B cell (primary cell): Measurements from ENCODE around the gene ABCC10. TPM values are rescaled to one million over a fixed set of nuclear protein-coding genes. Genes with fewer than 3 reads are reported as not detected.
A peak's percentile ranks its signal among the peaks of the same experiment; 100 is the strongest.

ENCODE experiments used
- ATAC-seq: fragments of 200-7000 bp; cut with Tn5 transposase; one replicate; pipeline ENCODE4 v1.10.0; 2021; ENCODE audit warnings: low read depth, mild to moderate bottlenecking, moderate number of reproducible peaks, moderate library complexity
- CTCF ChIA-PET: fragments of 350-600 bp; sonication (Branson Sonifier 250); formaldehyde crosslinking; loops from one replicate; lab custom pipeline; 2021; ENCODE audit warnings: antibody characterized with exemption, inconsistent platforms; lab: Charles Lee
- POLR2A ChIA-PET: fragments of 350-600 bp; sonication (Branson Sonifier 250); formaldehyde crosslinking; loops from one replicate; lab custom pipeline; 2021; ENCODE audit warnings: antibody characterized with exemption; lab: Charles Lee
- DNase-seq: peaks from one replicate; pipeline ENCODE4 v3.0.0; 2013
- H2AFZ ChIP-seq: 2 replicates; pipeline ENCODE4 v1.6.1; 2012; ENCODE audit warnings: mild to moderate bottlenecking, low read depth, low read length; ENCODE audit not compliant: insufficient read depth, poor library complexity, severe bottlenecking
- H3K27ac ChIP-seq, 2 donors: 1 replicate in 1 of 2; 2 replicates in 1 of 2; pipeline ENCODE4 v1.5.1; 2012 to 2013; ENCODE audit warnings: low read length in 2 of 2, mild to moderate bottlenecking in 2 of 2, moderate library complexity in 1 of 2
- H3K27me3 ChIP-seq, 4 experiments: fragments of 200-600 bp in 1 of 4; sonication (generic) in 1 of 4; replicated peaks in 1 of 4; 1 replicate in 2 of 4; 2 replicates in 2 of 4; pipeline versions ENCODE4 v1.6.1 to v1.7.0; 2013 to 2016; ENCODE audit warnings: low read length in 3 of 4, mild to moderate bottlenecking in 2 of 4, mixed read lengths in 1 of 4, moderate library complexity in 1 of 4; ENCODE audit not compliant: insufficient read depth in 4 of 4, control insufficient read depth in 3 of 4; ENCODE audit errors: control extremely low read depth in 1 of 4
- H3K36me3 ChIP-seq, 2 experiments: replicated peaks in 1 of 2; 1 replicate in 1 of 2; 2 replicates in 1 of 2; pipeline versions ENCODE4 v1.6.1 to v1.7.1; 2013; ENCODE audit warnings: low read length in 1 of 2; ENCODE audit not compliant: insufficient read depth in 2 of 2, control insufficient read depth in 1 of 2; ENCODE audit errors: control extremely low read depth in 1 of 2, extremely low read depth in 1 of 2
- H3K4me1 ChIP-seq, 2 donors: fragments of 200-600 bp in 1 of 2; sonication (generic) in 1 of 2; 1 replicate in 1 of 2; 2 replicates in 1 of 2; pipeline versions ENCODE4 v1.5.1 to v1.6.1; 2013 to 2017; ENCODE audit warnings: low read length in 2 of 2; ENCODE audit not compliant: control insufficient read depth in 2 of 2, insufficient read depth in 2 of 2
- H3K4me2 ChIP-seq: replicated peaks from 2 replicates; pipeline ENCODE3; 2012; ENCODE audit warnings: mild to moderate bottlenecking, low read depth, low read length; ENCODE audit not compliant: poor library complexity, severe bottlenecking
- H3K4me3 ChIP-seq, 5 experiments: fragments of 200-600 bp in 1 of 5; sonication (generic) in 1 of 5; 1 replicate in 3 of 5; 2 replicates in 2 of 5; pipeline versions ENCODE4 v1.5.1 to v1.7.0; 2011 to 2016; ENCODE audit warnings: low read length in 4 of 5, mild to moderate bottlenecking in 4 of 5, low read depth in 2 of 5, control low read depth in 1 of 5, moderate library complexity in 1 of 5; ENCODE audit not compliant: insufficient read depth in 1 of 5; ENCODE audit errors: control extremely low read depth in 1 of 5, extremely low read depth in 1 of 5
- H3K79me2 ChIP-seq: fragments of 200-600 bp; sonication (generic); one replicate; pipeline ENCODE4 v1.6.0; 2016; ENCODE audit warnings: low read length; ENCODE audit not compliant: control insufficient read depth, insufficient read depth
- H3K9ac ChIP-seq: fragments of 200-600 bp; sonication (generic); 2 replicates; pipeline ENCODE4 v1.6.1; 2017; ENCODE audit warnings: mild to moderate bottlenecking, low read length, moderate library complexity
- H3K9me3 ChIP-seq, 3 donors: one replicate each; pipeline versions ENCODE4 v1.6.1 to v1.7.1; 2013; ENCODE audit warnings: low read length in 2 of 3; ENCODE audit not compliant: control insufficient read depth in 2 of 3, insufficient read depth in 1 of 3; ENCODE audit errors: control extremely low read depth in 1 of 3
- H4K20me1 ChIP-seq: 2 replicates; pipeline ENCODE4 v1.6.0; 2012; ENCODE audit warnings: mild to moderate bottlenecking, low read length; ENCODE audit not compliant: insufficient read depth, control insufficient read depth, poor library complexity, severe bottlenecking
- H3K27ac Mint-ChIP-seq: one replicate; pipeline ENCODE4 v1.8.0; 2021; ENCODE audit warnings: mixed read lengths
- H3K27me3 Mint-ChIP-seq: one replicate; pipeline ENCODE4 v1.8.0; 2021; ENCODE audit warnings: mixed read lengths
- H3K4me1 Mint-ChIP-seq: one replicate; pipeline ENCODE4 v1.8.0; 2021; ENCODE audit warnings: mixed read lengths
- H3K4me3 Mint-ChIP-seq: one replicate; pipeline ENCODE4 v1.8.0; 2021; ENCODE audit warnings: mixed read lengths
- H3K9me3 Mint-ChIP-seq: one replicate; pipeline ENCODE4 v1.8.0; 2022; ENCODE audit warnings: mixed read lengths; ENCODE audit not compliant: insufficient read depth
- CTCF ChIP-seq: fragments of 200-600 bp; IDR thresholded peaks from one replicate; pipeline ENCODE4 v1.8.0; 2022; ENCODE audit warnings: antibody characterized with exemption, mild to moderate bottlenecking
- EZH2 ChIP-seq: IDR thresholded peaks from 2 replicates; pipeline ENCODE4 v1.6.1; 2012; ENCODE audit warnings: borderline replicate concordance, low read depth, mild to moderate bottlenecking, moderate library complexity, low read length; ENCODE audit not compliant: insufficient read depth, poor library complexity, severe bottlenecking
- WGBS: methylation state at CpG from one replicate; pipeline ENCODE4 v1.1.5; 2013; ENCODE audit warnings: missing lambda C conversion rate; ENCODE audit not compliant: insufficient coverage; 5-methylcytosine and 5-hydroxymethylcytosine counted together
- intact Hi-C: fragments of 100-400 bp; cut with micrococcal nuclease; formaldehyde crosslinking; loops from one replicate; pipeline ENCODE4 v1.10.0; 2022
- polyA plus RNA-seq: library from polyadenylated mRNA; depleted of rRNA; stranded (reverse); fragments of >200 nt; gene quantifications from 2 replicates; pipeline ENCODE4 v1.2.3, GENCODE V29; 2012
- total RNA-seq, 2 donors: library from RNA; stranded (reverse); fragments of 120-200 nt in 1 of 2; gene quantifications; 1 replicate in 1 of 2; 2 replicates in 1 of 2; pipeline versions ENCODE4 v1.2.3 to v1.2.4, GENCODE V29; 2013 to 2022

Gene ABCC10
- total and polyA plus RNA-seq, 2 donors (not counting 1 experiment from before 2014, with no cell fraction given): 39.5 to 71.5 TPM

GRCh38 chr6:43475516-43475915 lies 48.2 kb downstream of the ABCC10 start:
- TF ChIP-seq EZH2 (no peak), CTCF (no peak)
- no peak overlapping the region for H3K4me3 Mint-ChIP-seq
- Histone ChIP-seq H3K27me3 (no peaks in the 10 kb centered on the region), H3K4me1 (peaks cover 14 to 22% of the 10 kb centered on the region in 2 donors), H3K79me2 (peaks cover 50% of the 10 kb centered on the region), H3K36me3 (no peaks in the 10 kb centered on the region), H3K9ac (no peak overlapping the region), H4K20me1 (no peaks in the 10 kb centered on the region), H3K4me3 (no peak overlapping the region), H3K4me2 (no peak overlapping the region), H3K9me3 (no peaks in the 10 kb centered on the region), H2AFZ (no peak overlapping the region), H3K27ac (no peak overlapping the region)
- no peak overlapping the region for H3K27ac Mint-ChIP-seq
- CTCF ChIA-PET: interaction anchor here (0.6 to 1.3 kb wide), 3 partner anchors 18 to 593 kb away, joined by 3 to 4 read pairs (median 4); no protein-coding TSS in a partner anchor
- ATAC-seq: no peak
- POLR2A ChIA-PET: no interaction called here
- WGBS: 92% methylated on average over 6 of the region's 6 CpGs
- intact Hi-C loops: no loop called here
- H3K4me1 Mint-ChIP-seq: peaks cover 34% of the 10 kb centered on the region
- no peaks in the 10 kb centered on the region for H3K9me3 Mint-ChIP-seq
- H3K27me3 Mint-ChIP-seq: peaks cover 4% of the 10 kb centered on the region
- no peak for DNase-seq

- H4K20me1 ChIP-seq: no peaks in the 10 kb centered on the region
- peaks cover 14 to 22% of the 10 kb centered on the region in 2 donors for H3K4me1 ChIP-seq
- POLR2A ChIA-PET: interaction anchor here (0.6 to 1.0 kb wide), 8 partner anchors 18 to 731 kb away, joined by 3 to 9 read pairs (median 5); partner anchors contain the start of gene TBCC
- H3K79me2 ChIP-seq: peaks cover 61% of the 10 kb centered on the region
- Mint-ChIP-seq H3K27ac (peak overlapping the region; percentile 98), H3K27me3 (no peaks in the 10 kb centered on the region), H3K9me3 (no peaks in the 10 kb centered on the region), H3K4me1 (peaks cover 36% of the 10 kb centered on the region), H3K4me3 (peak overlapping the region; percentile 96)
- intact Hi-C loops: loop anchor here (1.0 to 2.0 kb wide), 8 partner anchors 22 to 305 kb away; partner anchors contain the start of genes ABCC10, CUL9, DLK2 and LRRC73
- no peaks in the 10 kb centered on the region for H3K36me3 ChIP-seq
- CTCF ChIA-PET: interaction anchor here (0.7 to 1.6 kb wide), 4 partner anchors 29 to 302 kb away, joined by 3 to 7 read pairs (median 5); no protein-coding TSS in a partner anchor
- TF ChIP-seq EZH2 (no peak), CTCF (no peak)
- peak overlapping the region; percentile 95 for H3K9ac ChIP-seq
- no peak for ATAC-seq
- H3K27ac ChIP-seq: peak overlapping the region; percentile 79 to 97
- no peaks in the 10 kb centered on the region for H3K27me3 ChIP-seq
- DNase-seq: no peak
- H3K4me2 ChIP-seq: peak overlapping the region; percentile 80
- H3K4me3 ChIP-seq: peak overlapping the region; percentile 26 to 81 (median 71)
- peak overlapping the region; percentile 87 for H2AFZ ChIP-seq
- H3K9me3 ChIP-seq: no peaks in the 10 kb centered on the region
- WGBS: 70% methylated on average over 1 of the region's 2 CpGs
These were observed 49.4 kb downstream of the ABCC10 start for GRCh38 chr6:43476746-43477145.
